H9 (cell line): Measurements from ENCODE around the gene LDLRAP1. TPM values are rescaled to one million over a fixed set of nuclear protein-coding genes. Genes with fewer than 3 reads are reported as not detected.

Experiments used
- DNase-seq: peaks from one replicate; pipeline ENCODE4 v3.0.0-alpha.2; 2017
- H2AFZ ChIP-seq: one replicate; pipeline ENCODE4 v1.6.1; 2013; ENCODE audit warnings: mild to moderate bottlenecking, low read length, control low read depth, moderate library complexity
- H2AK5ac ChIP-seq: 2 replicates; pipeline ENCODE4 v1.6.1; 2013; ENCODE audit warnings: low read length, control low read depth, mixed read lengths; ENCODE audit not compliant: insufficient read length
- H2BK120ac ChIP-seq: one replicate; pipeline ENCODE4 v1.6.1; 2013; ENCODE audit warnings: low read depth, mild to moderate bottlenecking, low read length, control low read depth, inconsistent platforms; ENCODE audit not compliant: poor library complexity, severe bottlenecking
- H2BK12ac ChIP-seq: 2 replicates; pipeline ENCODE4 v1.6.1; 2013; ENCODE audit warnings: low read length, control low read depth, mixed read lengths, low read depth; ENCODE audit not compliant: insufficient read length
- H2BK15ac ChIP-seq: 2 replicates; pipeline ENCODE4 v1.6.1; 2013; ENCODE audit warnings: low read depth, low read length, control low read depth
- H2BK20ac ChIP-seq: one replicate; pipeline ENCODE4 v1.6.1; 2013; ENCODE audit warnings: low read depth, mild to moderate bottlenecking, low read length, control low read depth, inconsistent platforms; ENCODE audit not compliant: poor library complexity, severe bottlenecking
- H2BK5ac ChIP-seq: 2 replicates; pipeline ENCODE4 v1.6.1; 2013; ENCODE audit warnings: low read length, control low read depth, mixed read lengths; ENCODE audit not compliant: insufficient read length
- H3K14ac ChIP-seq: 2 replicates; pipeline ENCODE4 v1.6.1; 2013; ENCODE audit warnings: low read length, control low read depth; ENCODE audit not compliant: insufficient read depth
- H3K18ac ChIP-seq: 2 replicates; pipeline ENCODE4 v1.6.1; 2013; ENCODE audit warnings: low read depth, mild to moderate bottlenecking, mixed read lengths, low read length, control low read depth; ENCODE audit not compliant: insufficient read length
- H3K23ac ChIP-seq: 2 replicates; pipeline ENCODE4 v1.6.1; 2013; ENCODE audit warnings: low read length, control low read depth, mixed read lengths, low read depth; ENCODE audit not compliant: insufficient read length
- H3K23me2 ChIP-seq: 2 replicates; pipeline ENCODE4 v1.6.1; 2013; ENCODE audit warnings: low read depth, mild to moderate bottlenecking, mixed read lengths, low read length, control low read depth; ENCODE audit not compliant: insufficient read length, poor library complexity, severe bottlenecking
- H3K27ac ChIP-seq: 2 replicates; pipeline ENCODE4 v1.5.1; 2013; ENCODE audit warnings: low read length, control low read depth, mixed read lengths, low read depth; ENCODE audit not compliant: insufficient read length
- H3K27me3 ChIP-seq: 2 replicates; pipeline ENCODE4 v1.6.1; 2013; ENCODE audit warnings: low read length, control low read depth, inconsistent platforms; ENCODE audit not compliant: insufficient read depth
- H3K4ac ChIP-seq: 2 replicates; pipeline ENCODE4 v1.6.1; 2013; ENCODE audit warnings: low read depth, mild to moderate bottlenecking, control low read depth, inconsistent platforms, low read length, moderate library complexity
- H3K4me1 ChIP-seq: 2 replicates; pipeline ENCODE4 v1.6.1; 2013; ENCODE audit warnings: low read length, control low read depth, inconsistent platforms; ENCODE audit not compliant: insufficient read depth
- H3K4me2 ChIP-seq: 2 replicates; pipeline ENCODE4 v1.6.1; 2013; ENCODE audit warnings: low read length, control low read depth, mixed read lengths; ENCODE audit not compliant: insufficient read length, insufficient read depth
- H3K56ac ChIP-seq: 2 replicates; pipeline ENCODE4 v1.6.1; 2013; ENCODE audit warnings: low read depth, mild to moderate bottlenecking, mixed read lengths, low read length, control low read depth; ENCODE audit not compliant: insufficient read length
- H3K79me1 ChIP-seq: 2 replicates; pipeline ENCODE4 v1.6.1; 2013; ENCODE audit warnings: low read depth, mild to moderate bottlenecking, moderate library complexity, low read length, control low read depth, inconsistent platforms; ENCODE audit not compliant: insufficient read depth, poor library complexity, severe bottlenecking
- H3K79me2 ChIP-seq: 2 replicates; pipeline ENCODE4 v1.6.1; 2013; ENCODE audit warnings: low read length, control low read depth, inconsistent platforms; ENCODE audit not compliant: insufficient read depth
- H3K9ac ChIP-seq: 2 replicates; pipeline ENCODE4 v1.6.1; 2013; ENCODE audit warnings: low read length, control low read depth, mixed read lengths; ENCODE audit not compliant: insufficient read length; ENCODE audit errors: extremely low read depth
- H3K9me3 ChIP-seq: one replicate; pipeline ENCODE4 v1.6.1; 2013; ENCODE audit warnings: low read depth, low read length, inconsistent platforms; ENCODE audit not compliant: control insufficient read depth
- H3T11ph ChIP-seq: one replicate; pipeline ENCODE4 v1.6.1; 2013; ENCODE audit warnings: mild to moderate bottlenecking, low read length, control low read depth, inconsistent platforms
- H4K20me1 ChIP-seq: one replicate; pipeline ENCODE4 v1.6.1; 2013; ENCODE audit not compliant: control insufficient read depth, insufficient read length, insufficient read depth
- H4K5ac ChIP-seq: 2 replicates; pipeline ENCODE4 v1.6.1; 2013; ENCODE audit warnings: low read depth, mild to moderate bottlenecking, mixed read lengths, low read length, control low read depth; ENCODE audit not compliant: insufficient read length
- H4K8ac ChIP-seq: replicated peaks from 2 replicates; pipeline ENCODE4 v1.6.1; 2013; ENCODE audit warnings: low read length, control low read depth, mixed read lengths, low read depth; ENCODE audit not compliant: insufficient read length
- H4K91ac ChIP-seq: 2 replicates; pipeline ENCODE4 v1.6.1; 2013; ENCODE audit warnings: low read depth, mild to moderate bottlenecking, moderate library complexity, mixed read lengths, low read length, control low read depth; ENCODE audit not compliant: insufficient read length
- H3K27ac Mint-ChIP-seq, 3 experiments: 2 replicates in 2 of 3; 3 replicates in 1 of 3; pipeline ENCODE4 v1.8.0; 2020 to 2021; ENCODE audit warnings: mixed read lengths in 3 of 3, mild to moderate bottlenecking in 1 of 3, moderate library complexity in 1 of 3
- H3K27me3 Mint-ChIP-seq: 2 replicates; pipeline ENCODE4 v1.8.0; 2021; ENCODE audit warnings: low read depth, mild to moderate bottlenecking, moderate library complexity, mixed read lengths
- H3K36me3 Mint-ChIP-seq, 3 experiments: 2 replicates in 2 of 3; 3 replicates in 1 of 3; pipeline ENCODE4 v1.8.0; 2020 to 2021; ENCODE audit warnings: low read depth in 3 of 3, mixed read lengths in 3 of 3; ENCODE audit not compliant: insufficient read depth in 1 of 3
- H3K4me1 Mint-ChIP-seq, 2 experiments: 2 replicates each; pipeline ENCODE4 v1.8.0; 2020; ENCODE audit warnings: mixed read lengths in 2 of 2
- H3K4me3 Mint-ChIP-seq, 2 experiments: 2 replicates in 1 of 2; 3 replicates in 1 of 2; pipeline ENCODE4 v1.8.0; 2020 to 2021; ENCODE audit warnings: mild to moderate bottlenecking in 2 of 2, mixed read lengths in 2 of 2, moderate library complexity in 1 of 2
- H3K9me3 Mint-ChIP-seq, 2 experiments: 2 replicates in 1 of 2; 3 replicates in 1 of 2; pipeline ENCODE4 v1.8.0; 2020; ENCODE audit warnings: mild to moderate bottlenecking in 2 of 2, mixed read lengths in 2 of 2, moderate library complexity in 1 of 2
- CTCF ChIP-seq: fragments of 200-600 bp; sonication (generic); conservative IDR thresholded peaks from 3 replicates; pipeline ENCODE4 v1.8.0; 2021; ENCODE audit warnings: antibody characterized with exemption, mild to moderate bottlenecking
- WGBS: extraction: QIAGEN DNeasy Blood & Tissue Kit; methylation state at CpG from one replicate; pipeline ENCODE4 v1.1.7; 2013; ENCODE audit warnings: missing lambda C conversion rate, low lambda C conversion rate, mixed read lengths; ENCODE audit not compliant: insufficient read length; ENCODE audit errors: extremely low coverage; 5-methylcytosine and 5-hydroxymethylcytosine counted together
- total RNA-seq: library from RNA; stranded (reverse); gene quantifications from 2 replicates; pipeline ENCODE4 v1.2.1, GENCODE V29; 2021

The LDLRAP1 gene
- total RNA-seq, 1 experiment from 2014 or later = 15.7 TPM

DNA sequence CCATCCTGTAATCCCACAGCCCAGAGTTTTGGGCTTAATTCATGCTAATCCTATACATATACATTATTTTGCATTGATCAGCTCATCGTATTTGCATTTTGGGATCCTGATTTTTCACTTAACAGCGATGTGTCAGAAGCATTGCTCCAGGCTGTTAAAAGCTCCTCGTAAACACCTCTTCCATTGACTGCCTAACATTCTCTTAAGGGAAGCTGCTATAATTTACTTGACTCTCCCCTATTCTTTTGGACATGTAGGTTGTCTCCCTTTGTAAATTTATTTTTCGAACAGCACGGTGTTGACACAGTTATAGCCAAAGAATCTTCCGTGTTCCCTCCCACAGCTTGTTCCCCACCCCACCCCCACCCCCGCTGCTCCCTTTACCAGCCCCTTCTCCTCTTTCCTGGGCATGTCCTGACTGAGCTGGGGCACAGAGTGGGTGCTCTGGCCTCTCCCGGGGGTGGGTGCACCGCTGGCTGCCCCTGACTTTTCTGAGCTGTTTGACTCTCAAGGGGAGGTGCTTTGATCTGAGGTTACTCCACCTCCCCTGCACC is 22.8 kb downstream of the LDLRAP1 start:
- H3K4ac ChIP-seq = no peak overlapping the region
- no peak overlapping the region for H3T11ph ChIP-seq
- no CpG with 5 or more reads among the region's 9 CpGs for WGBS
- Mint-ChIP-seq H3K4me1 (peaks cover 40 to 43% of the 10 kb centered on the region in 2 experiments), H3K4me3 (no peak overlapping the region), H3K9me3 (no peaks in the 10 kb centered on the region), H3K36me3 (peaks cover 0 to 16% (median 5%) of the 10 kb centered on the region in 3 experiments; a peak in 2 of 7 replicates), H3K27me3 (no peaks in the 10 kb centered on the region), H3K27ac (peak overlapping the region in 1 of 3 experiments; percentile 70; a peak in 2 of 7 replicates)
- no peak overlapping the region for H4K8ac ChIP-seq
- H3K9me3 ChIP-seq = no peaks in the 10 kb centered on the region
- no peaks in the 10 kb centered on the region for H3K23me2 ChIP-seq
- no peak overlapping the region for H3K56ac ChIP-seq
- H4K5ac ChIP-seq = no peak overlapping the region
- no peaks in the 10 kb centered on the region for H3K4me1 ChIP-seq
- no peak overlapping the region for H2BK120ac ChIP-seq
- H3K23ac ChIP-seq = no peak overlapping the region
- no peak overlapping the region for H3K4me2 ChIP-seq
- H3K18ac ChIP-seq = no peak overlapping the region
- no peaks in the 10 kb centered on the region for H4K20me1 ChIP-seq
- no peak overlapping the region for H2BK5ac ChIP-seq
- no peak overlapping the region for H3K14ac ChIP-seq
- TF ChIP-seq CTCF = no peak
- no peak overlapping the region for H3K27ac ChIP-seq
- H2BK20ac ChIP-seq = no peak overlapping the region
- DNase-seq = no peak
- H3K79me2 ChIP-seq = no peaks in the 10 kb centered on the region
- no peak overlapping the region for H2AK5ac ChIP-seq
- no peaks in the 10 kb centered on the region for H3K27me3 ChIP-seq
- H2BK12ac ChIP-seq = no peak overlapping the region
- no peak overlapping the region for H2BK15ac ChIP-seq
- no peaks in the 10 kb centered on the region for H3K79me1 ChIP-seq
- H3K9ac ChIP-seq = no peak overlapping the region
- H4K91ac ChIP-seq = no peak overlapping the region
- no peak overlapping the region for H2AFZ ChIP-seq
